Neural cell (in vitro differentiated cells): ENCODE results near the gene BCL2L11.

Experiments
- EP300 ChIP-seq: fragments of 450-650 bp; conservative IDR thresholded peaks from 2 replicates; pipeline ENCODE4 v1.6.1; 2014; ENCODE audit warnings: antibody characterized with exemption, mild to moderate bottlenecking, moderate library complexity; ENCODE audit not compliant: poor library complexity, severe bottlenecking
- EZH2 ChIP-seq: fragments of 200-600, 300-800 bp; shearing (Covaris generic), sonication (generic); IDR thresholded peaks from 2 replicates; pipeline ENCODE4 v1.6.1; 2014; ENCODE audit warnings: antibody characterized with exemption, low read length, borderline replicate concordance, mild to moderate bottlenecking; ENCODE audit not compliant: insufficient read depth, poor library complexity, severe bottlenecking
- MXI1 ChIP-seq: fragments of 450-650 bp; conservative IDR thresholded peaks from 2 replicates; pipeline ENCODE4 v1.6.1; 2014; ENCODE audit warnings: antibody characterized with exemption, mild to moderate bottlenecking; ENCODE audit not compliant: poor library complexity, severe bottlenecking
- POLR2AphosphoS5 ChIP-seq: IDR thresholded peaks from 2 replicates; pipeline ENCODE4 v1.6.1; 2012
- RAD21 ChIP-seq: fragments of 450-650 bp; conservative IDR thresholded peaks from 2 replicates; pipeline ENCODE4 v1.6.1; 2014; ENCODE audit warnings: antibody characterized with exemption, mild to moderate bottlenecking, moderate library complexity
- REST ChIP-seq: IDR thresholded peaks from 2 replicates; pipeline ENCODE4 v1.6.1; 2012; ENCODE audit warnings: borderline replicate concordance
- SMC3 ChIP-seq: fragments of 450-650 bp; conservative IDR thresholded peaks from 2 replicates; pipeline ENCODE4 v1.6.1; 2014; ENCODE audit warnings: antibody characterized with exemption, mild to moderate bottlenecking, moderate library complexity; ENCODE audit not compliant: poor library complexity
- TAF1 ChIP-seq: IDR thresholded peaks from 2 replicates; pipeline ENCODE4 v1.6.1; 2012; ENCODE audit warnings: low read depth
- TF ChIP-seq, protein P1 (sequence below): fragments of 450-650 bp; IDR thresholded peaks from 2 replicates; pipeline ENCODE4 v1.5.1; 2014; ENCODE audit warnings: antibody characterized with exemption, mild to moderate bottlenecking, moderate library complexity; ENCODE audit not compliant: poor library complexity, severe bottlenecking

GRCh38 chr2:111134055-111134454 is 13.3 kb downstream of the BCL2L11 start:
- TF ChIP-seq, protein P1, sequence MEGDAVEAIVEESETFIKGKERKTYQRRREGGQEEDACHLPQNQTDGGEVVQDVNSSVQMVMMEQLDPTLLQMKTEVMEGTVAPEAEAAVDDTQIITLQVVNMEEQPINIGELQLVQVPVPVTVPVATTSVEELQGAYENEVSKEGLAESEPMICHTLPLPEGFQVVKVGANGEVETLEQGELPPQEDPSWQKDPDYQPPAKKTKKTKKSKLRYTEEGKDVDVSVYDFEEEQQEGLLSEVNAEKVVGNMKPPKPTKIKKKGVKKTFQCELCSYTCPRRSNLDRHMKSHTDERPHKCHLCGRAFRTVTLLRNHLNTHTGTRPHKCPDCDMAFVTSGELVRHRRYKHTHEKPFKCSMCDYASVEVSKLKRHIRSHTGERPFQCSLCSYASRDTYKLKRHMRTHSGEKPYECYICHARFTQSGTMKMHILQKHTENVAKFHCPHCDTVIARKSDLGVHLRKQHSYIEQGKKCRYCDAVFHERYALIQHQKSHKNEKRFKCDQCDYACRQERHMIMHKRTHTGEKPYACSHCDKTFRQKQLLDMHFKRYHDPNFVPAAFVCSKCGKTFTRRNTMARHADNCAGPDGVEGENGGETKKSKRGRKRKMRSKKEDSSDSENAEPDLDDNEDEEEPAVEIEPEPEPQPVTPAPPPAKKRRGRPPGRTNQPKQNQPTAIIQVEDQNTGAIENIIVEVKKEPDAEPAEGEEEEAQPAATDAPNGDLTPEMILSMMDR, result no peak
- TF ChIP-seq REST (no peak), TAF1 (no peak), POLR2AphosphoS5 (no peak), EZH2 (no peak), RAD21 (no peak), SMC3 (no peak), EP300 (no peak), MXI1 (no peak)
